ENCODE data around the gene F12. TPM values are rescaled to one million over a fixed set of nuclear protein-coding genes. Genes with fewer than 3 reads are reported as not detected.

Gene F12
- total RNA-seq, 4 donors from 2014 or later = 0.59 to 4.5 TPM; not detected in 2

DNA sequence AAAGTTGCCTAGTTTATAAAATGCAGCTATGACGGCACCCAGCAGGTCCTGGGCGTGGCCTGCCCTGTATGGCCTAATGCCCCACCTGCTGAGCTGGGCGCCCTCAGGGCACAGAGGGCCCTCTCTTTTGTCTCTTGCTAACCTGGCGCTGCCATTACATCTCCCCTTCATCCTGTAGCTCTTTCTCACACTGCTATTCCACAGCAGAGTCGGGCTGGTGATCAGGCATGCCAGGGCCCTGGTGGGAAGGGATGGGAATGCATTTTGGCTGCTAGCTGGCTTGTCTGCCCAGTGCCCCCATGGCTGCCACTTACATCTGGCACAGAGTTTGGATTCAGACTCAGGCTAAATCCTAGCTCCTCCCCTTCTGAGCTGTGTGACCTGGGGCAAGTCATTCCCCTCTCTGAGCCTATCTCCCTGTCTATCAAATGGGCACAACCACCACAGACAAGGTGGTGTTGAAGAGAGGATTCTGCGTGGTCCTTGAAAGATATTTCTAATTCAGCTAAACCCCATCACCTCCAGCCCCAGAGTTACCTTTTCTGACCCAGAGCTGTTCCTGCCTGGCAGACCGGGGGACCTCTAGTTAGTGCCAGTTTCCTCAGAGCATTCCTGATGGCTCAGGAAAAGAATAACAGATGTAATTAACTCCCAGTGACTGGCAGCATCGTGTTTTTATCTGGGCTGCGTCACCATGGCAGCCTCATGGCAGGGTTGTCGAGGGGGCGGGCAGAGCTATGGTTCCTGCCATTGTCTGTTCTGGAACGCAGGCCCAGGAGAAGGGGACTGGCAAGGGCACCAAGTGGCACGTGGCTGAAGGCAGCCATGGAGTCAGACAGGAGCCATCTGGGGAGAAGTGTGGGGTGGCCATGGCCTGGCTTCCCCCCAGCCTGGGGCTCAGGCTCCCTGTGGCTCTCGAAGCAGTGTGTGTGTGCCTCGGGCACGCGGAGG, 43.6 kb upstream of the F12 start:
- 75 to 76% methylated on average over 16 to 17 of the region's 17 CpGs for WGBS, 2 donors
- TF ChIP-seq POLR2A (IDR thresholded peaks at IDR 0.05) (no peak), EP300 (IDR thresholded peaks at IDR 0.05) (peak in 1 of 2 donors; percentile 17)
- TF ChIP-seq, protein P1, sequence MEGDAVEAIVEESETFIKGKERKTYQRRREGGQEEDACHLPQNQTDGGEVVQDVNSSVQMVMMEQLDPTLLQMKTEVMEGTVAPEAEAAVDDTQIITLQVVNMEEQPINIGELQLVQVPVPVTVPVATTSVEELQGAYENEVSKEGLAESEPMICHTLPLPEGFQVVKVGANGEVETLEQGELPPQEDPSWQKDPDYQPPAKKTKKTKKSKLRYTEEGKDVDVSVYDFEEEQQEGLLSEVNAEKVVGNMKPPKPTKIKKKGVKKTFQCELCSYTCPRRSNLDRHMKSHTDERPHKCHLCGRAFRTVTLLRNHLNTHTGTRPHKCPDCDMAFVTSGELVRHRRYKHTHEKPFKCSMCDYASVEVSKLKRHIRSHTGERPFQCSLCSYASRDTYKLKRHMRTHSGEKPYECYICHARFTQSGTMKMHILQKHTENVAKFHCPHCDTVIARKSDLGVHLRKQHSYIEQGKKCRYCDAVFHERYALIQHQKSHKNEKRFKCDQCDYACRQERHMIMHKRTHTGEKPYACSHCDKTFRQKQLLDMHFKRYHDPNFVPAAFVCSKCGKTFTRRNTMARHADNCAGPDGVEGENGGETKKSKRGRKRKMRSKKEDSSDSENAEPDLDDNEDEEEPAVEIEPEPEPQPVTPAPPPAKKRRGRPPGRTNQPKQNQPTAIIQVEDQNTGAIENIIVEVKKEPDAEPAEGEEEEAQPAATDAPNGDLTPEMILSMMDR (IDR thresholded peaks at IDR 0.05) = no peak
- peaks cover 0 to 3% (median 0%) of the 10 kb centered on the region in 3 donors for H3K36me3 ChIP-seq
- H3K27me3 ChIP-seq = peaks cover 0 to 35% of the 10 kb centered on the region in 2 donors
- no peaks in the 10 kb centered on the region for H3K9me3 ChIP-seq
- peak overlapping the region in 1 of 4 donors; percentile 63 for H3K27ac ChIP-seq
- DNase-seq (ENCODE audit: low spot score in 2 of 2) = no peak
- peaks cover 0 to 46% (median 28%) of the 10 kb centered on the region in 4 donors for H3K4me1 ChIP-seq
- H3K4me3 ChIP-seq = no peak overlapping the region

DNA sequence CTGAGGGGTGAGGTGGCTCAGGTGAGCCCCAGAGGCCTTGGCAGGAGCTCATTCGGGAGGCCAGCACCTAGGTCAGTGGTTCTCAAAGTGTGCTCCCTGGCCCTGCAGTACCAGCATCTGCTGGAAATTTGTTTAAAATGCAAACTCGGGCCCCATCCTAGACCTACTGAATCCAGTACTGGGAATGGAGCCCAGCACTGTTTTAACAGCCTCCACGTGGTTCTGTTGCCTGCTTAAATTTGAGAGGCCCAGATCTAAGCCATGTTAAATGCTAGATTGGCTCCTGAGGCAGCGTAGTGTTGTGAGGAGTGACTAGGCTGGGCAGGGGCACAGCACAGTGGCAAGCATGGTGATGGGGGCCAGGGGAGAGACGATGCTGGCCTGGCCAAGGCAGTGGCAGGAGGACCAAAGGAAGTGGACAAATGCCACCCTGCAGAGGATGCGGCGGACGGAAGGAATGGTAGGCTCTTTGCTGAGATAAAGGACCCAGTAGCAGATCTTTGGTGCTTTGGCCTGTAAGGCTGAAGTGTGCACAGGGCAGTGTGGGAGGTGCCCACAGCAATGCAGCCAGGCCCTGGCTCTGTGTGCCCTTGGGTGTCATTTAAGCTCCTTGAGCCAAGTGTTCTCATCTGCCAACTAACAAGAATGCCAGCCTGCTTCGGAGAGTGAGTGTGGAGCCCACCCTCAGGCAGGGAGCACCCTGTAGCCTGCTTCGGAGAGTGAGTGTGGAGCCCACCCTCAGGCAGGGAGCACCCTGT, 41.5 kb upstream of the F12 start:
- H3K27ac ChIP-seq = peak overlapping the region in 1 of 4 donors; percentile 45
- H3K4me3 ChIP-seq = no peak overlapping the region
- no peaks in the 10 kb centered on the region for H3K36me3 ChIP-seq
- H3K27me3 ChIP-seq = peaks cover 0 to 40% of the 10 kb centered on the region in 2 donors
- TF ChIP-seq, protein P1 (IDR thresholded peaks at IDR 0.05) = no peak
- no peak for TF ChIP-seq POLR2A (IDR thresholded peaks at IDR 0.05)
- TF ChIP-seq EP300 (IDR thresholded peaks at IDR 0.05) = peak in 1 of 2 donors; percentile 9
- H3K9me3 ChIP-seq = no peaks in the 10 kb centered on the region
- WGBS, 2 donors = 68 to 74% methylated on average over 9 of the region's 10 CpGs
- no peak for DNase-seq (ENCODE audit: low spot score in 2 of 2)
- peaks cover 0 to 46% (median 38%) of the 10 kb centered on the region in 4 donors for H3K4me1 ChIP-seq

DNA sequence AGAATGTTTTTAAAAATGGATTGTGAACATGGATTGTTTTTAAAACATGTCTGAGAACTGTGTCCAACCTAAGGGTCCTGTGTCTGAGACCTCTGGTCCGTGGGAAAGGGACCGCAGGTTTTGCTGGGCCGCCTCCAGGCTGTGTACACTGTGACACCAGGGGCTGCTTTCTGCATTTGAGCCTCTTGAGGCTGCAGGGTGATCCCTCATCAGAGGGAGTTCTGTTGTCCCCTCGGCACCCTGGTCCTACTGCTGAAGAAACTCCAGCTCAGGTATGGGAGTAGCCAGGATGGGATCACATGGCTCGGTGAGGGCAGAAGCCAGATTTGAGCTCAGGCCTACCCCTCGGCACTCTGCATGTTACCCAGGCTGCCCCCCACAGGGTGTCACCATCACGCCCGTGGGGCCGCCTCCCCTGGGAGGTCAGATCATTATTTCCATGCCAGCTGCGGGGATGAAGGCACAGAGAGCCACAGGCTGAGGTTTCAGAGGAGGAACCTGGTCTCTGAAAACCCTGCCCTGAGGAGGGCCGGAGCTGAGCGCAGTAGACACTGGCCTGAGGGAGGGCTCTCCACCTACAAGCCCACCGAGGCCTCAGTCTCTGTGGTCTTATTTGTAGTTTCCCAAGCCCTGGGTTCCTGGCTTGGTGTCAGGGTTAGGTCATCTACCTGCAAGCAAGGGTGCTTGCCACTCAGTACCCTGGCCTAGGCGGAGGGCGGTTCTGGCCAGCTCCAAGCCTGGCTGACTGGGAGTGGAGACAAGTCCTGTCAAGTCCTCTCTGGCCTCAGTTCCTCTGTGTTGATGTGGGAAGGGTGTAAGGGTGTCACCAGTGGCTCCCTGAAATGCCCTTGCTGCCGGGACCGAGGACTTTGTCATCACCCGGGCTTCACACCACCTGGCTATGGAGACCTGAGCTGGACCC, 40.0 kb upstream of the F12 start:
- H3K4me1 ChIP-seq = peaks cover 0 to 41% (median 33%) of the 10 kb centered on the region in 4 donors
- no peaks in the 10 kb centered on the region for H3K9me3 ChIP-seq
- peaks cover 0 to 40% of the 10 kb centered on the region in 2 donors for H3K27me3 ChIP-seq
- no peak for DNase-seq (ENCODE audit: low spot score in 2 of 2)
- TF ChIP-seq POLR2A (IDR thresholded peaks at IDR 0.05) = no peak
- TF ChIP-seq, protein P1 (IDR thresholded peaks at IDR 0.05) = no peak
- 90 to 91% methylated on average over 14 to 18 of the region's 18 CpGs for WGBS, 2 donors
- no peak overlapping the region for H3K4me3 ChIP-seq
- H3K27ac ChIP-seq = peak overlapping the region in 2 of 4 donors; percentile 4 to 25
- no peaks in the 10 kb centered on the region for H3K36me3 ChIP-seq

DNA sequence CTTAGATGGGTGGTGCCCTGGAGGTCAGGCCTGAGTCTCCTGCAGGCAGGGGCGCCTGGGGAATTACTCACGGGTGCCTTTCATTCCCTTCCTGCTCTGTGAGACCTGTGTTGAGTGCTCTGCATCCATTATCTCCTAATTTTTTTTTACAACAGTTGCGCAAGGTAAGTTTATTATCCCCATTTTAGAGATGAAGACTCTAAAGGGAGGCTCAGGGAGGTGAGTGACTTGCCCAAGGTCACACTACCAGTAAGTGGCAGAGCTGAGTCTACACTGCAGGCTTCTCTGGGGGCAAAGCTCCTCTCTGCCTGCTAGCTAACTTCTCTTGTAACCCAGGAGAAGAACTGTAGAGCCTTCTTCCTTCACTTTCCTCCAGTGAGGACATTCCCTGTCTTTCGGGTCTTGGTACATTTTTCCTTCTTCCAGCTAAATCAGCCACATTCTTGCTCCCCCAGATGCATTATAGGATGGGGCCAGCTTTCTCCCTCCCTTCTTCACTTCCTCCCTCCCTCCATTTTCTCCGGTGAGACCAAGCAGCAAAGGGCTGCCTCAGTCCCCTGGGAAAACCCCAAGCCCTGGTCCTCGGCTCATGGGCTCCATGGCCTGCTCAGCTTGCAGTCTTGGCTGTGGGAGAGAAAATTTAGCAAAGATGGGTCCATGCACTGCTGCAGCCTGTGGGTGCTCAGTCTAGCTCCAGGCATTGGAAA, 39.0 kb upstream of the F12 start:
- no peak overlapping the region for H3K4me3 ChIP-seq
- no peaks in the 10 kb centered on the region for H3K36me3 ChIP-seq
- TF ChIP-seq, protein P1 (IDR thresholded peaks at IDR 0.05) = no peak
- TF ChIP-seq EP300 (IDR thresholded peaks at IDR 0.05) = no peak
- TF ChIP-seq POLR2A (IDR thresholded peaks at IDR 0.05) = no peak
- no peak for DNase-seq (ENCODE audit: low spot score in 2 of 2)
- H3K27me3 ChIP-seq = peaks cover 0 to 40% of the 10 kb centered on the region in 2 donors
- peaks cover 0 to 32% (median 23%) of the 10 kb centered on the region in 4 donors for H3K4me1 ChIP-seq
- H3K9me3 ChIP-seq = no peaks in the 10 kb centered on the region
- peak overlapping the region in 2 of 4 donors; percentile 84 to 90 for H3K27ac ChIP-seq
- WGBS, 2 donors = 65 to 69% methylated on average over 6 of the region's 6 CpGs
